Endothelial cell (in vitro differentiated cells): ENCODE measurements around the gene DPM1. TPM values are rescaled to one million over a fixed set of nuclear protein-coding genes. Genes with fewer than 3 reads are reported as not detected.
"Not testable (repeated sequence)": the region's sequence is repeated elsewhere in the genome, so short reads cannot be mapped to it uniquely, and the experiment has no call there.

Source experiments
- DNase-seq: peaks from one replicate; pipeline ENCODE4 v3.0.0; 2021; ENCODE audit warnings: low spot score
- H3K27ac Mint-ChIP-seq: one replicate; pipeline ENCODE4 v1.8.0; 2021; ENCODE audit warnings: mixed read lengths, inconsistent platforms; ENCODE audit not compliant: unreplicated experiment
- H3K27me3 Mint-ChIP-seq: one replicate; pipeline ENCODE4 v1.8.0; 2021; ENCODE audit warnings: mild to moderate bottlenecking, moderate library complexity, mixed read lengths, inconsistent platforms; ENCODE audit not compliant: unreplicated experiment
- H3K36me3 Mint-ChIP-seq: one replicate; pipeline ENCODE4 v1.8.0; 2021; ENCODE audit warnings: mild to moderate bottlenecking, low read depth, mixed read lengths, inconsistent platforms; ENCODE audit not compliant: unreplicated experiment
- H3K4me1 Mint-ChIP-seq: one replicate; pipeline ENCODE4 v1.8.0; 2021; ENCODE audit warnings: mild to moderate bottlenecking, mixed read lengths, inconsistent platforms; ENCODE audit not compliant: unreplicated experiment
- H3K4me3 Mint-ChIP-seq: one replicate; pipeline ENCODE4 v1.8.0; 2021; ENCODE audit warnings: mild to moderate bottlenecking, mixed read lengths, inconsistent platforms; ENCODE audit not compliant: unreplicated experiment
- H3K9me3 Mint-ChIP-seq: one replicate; pipeline ENCODE4 v1.8.0; 2021; ENCODE audit warnings: mixed read lengths, inconsistent platforms; ENCODE audit not compliant: unreplicated experiment
- CTCF ChIP-seq: fragments of 200-600 bp; sonication (generic); IDR thresholded peaks from one replicate; pipeline ENCODE4 v1.5.0; 2021; ENCODE audit warnings: antibody characterized with exemption; ENCODE audit not compliant: unreplicated experiment
- total RNA-seq: library from RNA; stranded (reverse); fragmentation: NEBNext Ultra II Directional; extraction: Animal tissue kit (Norgen Biotek cat#: 25700); gene quantifications from one replicate; pipeline ENCODE4 v1.2.1, GENCODE V29; 2021; ENCODE audit not compliant: unreplicated experiment

Gene DPM1
- total RNA-seq, 1 donor from 2014 or later = 40.0 TPM

GRCh38 chr20:50980851-50981713 lies 22.8 kb upstream of the DPM1 start:
- Mint-ChIP-seq H3K36me3 (peaks cover 2% of the 10 kb centered on the region), H3K9me3 (no peaks in the 10 kb centered on the region), H3K27me3 (peaks cover 2% of the 10 kb centered on the region), H3K4me1 (peaks cover 3% of the 10 kb centered on the region), H3K4me3 (no peak overlapping the region), H3K27ac (no peak overlapping the region)
- peak; percentile 73 for DNase-seq
- TF ChIP-seq CTCF = peak; percentile 91

DNA sequence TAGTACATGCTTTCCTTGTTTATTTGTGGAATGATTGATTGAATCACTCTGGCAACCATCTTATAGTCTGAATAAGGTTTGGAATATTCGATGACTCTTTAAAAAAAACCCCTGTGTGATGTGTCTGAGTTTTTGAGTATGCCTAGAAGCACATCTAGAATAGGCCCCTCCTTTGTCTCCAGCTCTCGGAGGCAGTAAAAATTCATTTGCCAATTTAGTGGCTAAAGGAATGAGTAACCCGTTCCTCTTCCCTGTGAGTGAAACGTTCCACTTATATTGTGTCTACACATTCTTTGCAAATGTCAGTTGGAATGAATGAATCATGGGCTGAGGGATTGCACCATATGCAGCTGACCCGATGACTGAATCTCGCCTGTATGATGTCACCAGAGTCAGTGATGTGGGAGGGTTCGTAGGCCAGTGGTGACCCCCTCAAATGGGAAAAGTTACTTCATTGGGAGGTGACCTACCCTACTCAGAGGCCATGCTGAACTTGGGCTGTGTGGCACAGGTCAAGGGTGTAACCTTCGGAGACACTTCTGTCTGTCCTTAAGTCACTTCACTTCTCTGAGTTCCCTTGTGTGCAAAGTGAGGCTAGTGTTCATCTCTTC lies 21.8 kb upstream of the DPM1 start:
- DNase-seq = no peak
- TF ChIP-seq CTCF = no peak
- Mint-ChIP-seq H3K4me1 (peaks cover 3% of the 10 kb centered on the region), H3K4me3 (no peak overlapping the region), H3K27me3 (peaks cover 5% of the 10 kb centered on the region), H3K27ac (no peak overlapping the region), H3K36me3 (peaks cover 2% of the 10 kb centered on the region), H3K9me3 (no peaks in the 10 kb centered on the region)

DNA sequence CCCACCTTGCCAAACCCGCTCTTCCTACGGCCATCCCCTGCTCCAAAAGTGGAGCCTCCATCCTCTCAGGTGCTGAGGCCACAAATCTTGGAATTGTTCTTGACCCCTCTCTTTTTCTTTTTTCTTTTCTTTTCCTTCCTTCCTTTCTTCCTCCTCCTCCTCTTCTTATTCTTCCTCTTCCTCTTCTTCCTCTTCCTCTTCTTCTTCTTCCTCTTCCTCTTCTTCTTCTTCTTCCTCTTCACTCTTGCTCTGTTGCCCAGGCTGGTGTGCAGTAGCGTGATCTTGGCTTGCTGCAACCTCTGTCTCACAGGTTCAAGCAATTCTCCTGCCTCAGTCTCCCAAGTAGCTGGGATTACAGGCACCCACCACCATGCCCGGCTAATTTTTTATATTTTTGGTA lies 20.2 kb upstream of the DPM1 start:
- H3K27ac Mint-ChIP-seq, DNase-seq: not testable (repeated sequence)

DNA sequence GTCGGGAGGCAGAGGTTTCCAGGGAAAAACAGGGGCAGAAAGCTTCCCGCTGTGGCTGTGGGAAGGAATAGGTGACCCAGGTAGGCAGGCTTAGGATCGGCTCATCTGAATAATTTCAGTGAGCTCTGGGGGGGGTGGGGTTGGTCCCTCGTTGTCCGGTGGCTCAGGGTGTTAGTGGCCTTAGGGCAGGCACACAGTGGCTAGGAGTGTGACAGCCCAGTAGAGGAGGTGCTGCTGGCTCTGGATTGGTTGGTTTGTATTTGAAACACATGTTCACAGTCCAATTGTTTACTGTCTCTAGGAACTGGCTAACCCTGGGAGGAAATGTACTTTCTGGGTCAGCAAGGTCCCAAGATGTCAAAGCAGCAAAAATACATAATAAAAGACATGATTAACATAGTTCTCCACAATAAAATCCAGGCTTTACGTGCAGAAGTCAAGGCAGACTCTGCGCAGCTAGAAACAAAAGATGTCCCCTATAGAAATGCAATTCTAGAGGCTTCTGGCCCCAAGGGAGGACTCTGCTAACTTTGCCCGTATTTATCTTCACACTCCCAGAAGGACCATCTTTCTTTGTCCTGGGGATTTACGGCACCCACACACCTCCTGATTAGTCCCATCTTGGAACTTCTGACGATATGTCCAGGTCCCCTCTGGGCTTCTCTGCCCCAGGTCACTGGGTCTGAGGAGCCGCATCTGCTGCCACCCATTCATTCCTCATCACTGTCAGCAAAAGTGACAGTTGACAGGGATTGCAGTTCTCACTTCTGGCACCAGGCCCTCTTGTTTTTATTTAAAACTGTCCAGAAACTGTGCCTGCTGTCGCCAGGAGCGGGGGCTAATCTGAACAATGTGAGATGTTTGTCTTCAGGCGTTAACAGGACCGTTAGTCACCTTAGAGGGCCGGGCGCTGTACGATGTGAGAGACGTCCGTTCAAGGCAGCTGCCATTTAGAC lies 19.0 kb upstream of the DPM1 start:
- Mint-ChIP-seq H3K9me3 (no peaks in the 10 kb centered on the region), H3K36me3 (peaks cover 2% of the 10 kb centered on the region), H3K4me3 (no peak overlapping the region), H3K4me1 (peaks cover 3% of the 10 kb centered on the region), H3K27me3 (peaks cover 5% of the 10 kb centered on the region), H3K27ac (no peak overlapping the region)
- no peak for TF ChIP-seq CTCF
- no peak for DNase-seq

More for the DNA sequence above, 20.2 kb upstream of the DPM1 start:
- not testable (repeated sequence) for H3K4me1 Mint-ChIP-seq, H3K4me3 Mint-ChIP-seq, H3K9me3 Mint-ChIP-seq, H3K36me3 Mint-ChIP-seq, H3K27me3 Mint-ChIP-seq

GRCh38 chr20:50975701-50976330 lies 17.5 kb upstream of the DPM1 start:
- no peak for DNase-seq
- peaks cover 3% of the 10 kb centered on the region for H3K4me1 Mint-ChIP-seq
- H3K9me3 Mint-ChIP-seq = no peaks in the 10 kb centered on the region
- H3K27ac Mint-ChIP-seq = no peak overlapping the region
- TF ChIP-seq CTCF = no peak
- H3K4me3 Mint-ChIP-seq = no peak overlapping the region
- no peaks in the 10 kb centered on the region for H3K36me3 Mint-ChIP-seq
- peaks cover 5% of the 10 kb centered on the region for H3K27me3 Mint-ChIP-seq
